ENCODE results near the gene PDZD7.

Gene PDZD7

GRCh38 chr10:101016814-101017213 lies 14.1 kb downstream of the PDZD7 start:
- TF ChIP-seq CTCF (IDR thresholded peaks at IDR 0.05; ENCODE audit: insufficient read depth, low read depth, low read length, missing control alignments), result no peak
- no peak for DNase-seq (ENCODE audit: low read depth)
- no peak overlapping the region for H3K4me3 ChIP-seq (ENCODE audit: low read depth, low read length)

GRCh38 chr10:101015582-101015973 lies 15.4 kb downstream of the PDZD7 start:
- DNase-seq (ENCODE audit: low read depth), result no peak
- no peak overlapping the region for H3K4me3 ChIP-seq (ENCODE audit: low read depth, low read length)
- no peak for TF ChIP-seq CTCF (IDR thresholded peaks at IDR 0.05; ENCODE audit: insufficient read depth, low read depth, low read length, missing control alignments)

GRCh38 chr10:101014966-101015581 lies 15.9 kb downstream of the PDZD7 start:
- DNase-seq (ENCODE audit: low read depth), result no peak
- no peak for TF ChIP-seq CTCF (IDR thresholded peaks at IDR 0.05; ENCODE audit: insufficient read depth, low read depth, low read length, missing control alignments)

GRCh38 chr10:101014230-101014884 lies 16.6 kb downstream of the PDZD7 start:
- DNase-seq (ENCODE audit: low read depth), result peak; percentile 65
- no peak overlapping the region for H3K4me3 ChIP-seq (ENCODE audit: low read depth, low read length)
- TF ChIP-seq CTCF (IDR thresholded peaks at IDR 0.05; ENCODE audit: insufficient read depth, low read depth, low read length, missing control alignments), result peak; percentile 97

More at GRCh38 chr10:101014966-101015581, 15.9 kb downstream of the PDZD7 start:
- no peak overlapping the region for H3K4me3 ChIP-seq (ENCODE audit: low read depth, low read length)

GRCh38 chr10:101013365-101013825 lies 17.5 kb downstream of the PDZD7 start:
- H3K4me3 ChIP-seq (ENCODE audit: low read depth, low read length), result no peak overlapping the region
- DNase-seq (ENCODE audit: low read depth), result no peak
- no peak for TF ChIP-seq CTCF (IDR thresholded peaks at IDR 0.05; ENCODE audit: insufficient read depth, low read depth, low read length, missing control alignments)

- peak; percentile 86 for TF ChIP-seq CTCF (IDR thresholded peaks at IDR 0.05; ENCODE audit: insufficient read depth, low read depth, low read length, missing control alignments)
- H3K4me3 ChIP-seq (ENCODE audit: low read depth, low read length), result no peak overlapping the region
- peak; percentile 84 for DNase-seq (ENCODE audit: low read depth)
Observed at GRCh38 chr10:101012525-101013364, 18.2 kb downstream of the PDZD7 start.

All from GM12865 (cell line).